Peyer's patch (tissue), 4 donors: ENCODE results near the gene MED6. TPM values are rescaled to one million over a fixed set of nuclear protein-coding genes. Genes with fewer than 3 reads are reported as not detected.

ENCODE experiments used
- DNase-seq, 3 donors: peaks; one replicate each; pipeline ENCODE4 v3.0.0-alpha.2; 2017 to 2019
- H3K27ac ChIP-seq, 4 donors: fragments of 200-600 bp; sonication (generic); one replicate each; pipeline ENCODE4 v1.5.1; 2016 to 2019
- H3K27me3 ChIP-seq, 2 donors: fragments of 200-600 bp; sonication (generic); one replicate each; pipeline ENCODE4 v1.5.1; 2019
- H3K36me3 ChIP-seq, 3 donors: fragments of 200-600 bp; sonication (generic); one replicate each; pipeline ENCODE4 v1.5.1; 2016 to 2019
- H3K4me1 ChIP-seq, 4 donors: fragments of 200-600 bp; sonication (generic); one replicate each; pipeline ENCODE4 v1.5.1; 2016 to 2019
- H3K4me3 ChIP-seq, 4 donors: fragments of 200-600 bp; sonication (generic); 1 replicate in 3 of 4; 2 replicates in 1 of 4; pipeline ENCODE4 v1.5.1; 2016 to 2019; ENCODE audit warnings: mild to moderate bottlenecking in 1 of 4
- H3K9me3 ChIP-seq, 4 donors: fragments of 200-600 bp; sonication (generic); one replicate each; pipeline ENCODE4 v1.5.1; 2016 to 2019; ENCODE audit warnings: mild to moderate bottlenecking in 1 of 4
- CTCF ChIP-seq, 6 experiments: fragments of 450-650 bp in 4 of 6; fragments of 200-600 bp in 2 of 6; sonication (generic) in 1 of 6; IDR thresholded peaks; one replicate each; pipeline ENCODE4 v1.5.1; 2017 to 2019; ENCODE audit warnings: antibody characterized with exemption in 6 of 6, mild to moderate bottlenecking in 3 of 6, moderate library complexity in 1 of 6
- POLR2A ChIP-seq, 2 donors: fragments of 450-650 bp; IDR thresholded peaks; one replicate each; pipeline ENCODE4 v1.5.1; 2017; ENCODE audit warnings: antibody characterized with exemption in 2 of 2, mild to moderate bottlenecking in 2 of 2, moderate library complexity in 2 of 2
- small RNA-seq, 2 donors: library from RNA; depleted of rRNA; stranded (forward); fragments of <200 nt; gene quantifications; one replicate each; pipeline ENCODE3, GENCODE V24; 2016
- total RNA-seq, 4 donors: library from RNA; depleted of rRNA; stranded (reverse); fragments of >200 nt; gene quantifications; one replicate each; pipeline ENCODE4 v1.1.0, GENCODE V29; 2016

MED6 gene
- total RNA-seq, 4 donors from 2014 or later: 26.0 to 42.1 (median 28.1) TPM

GRCh38 chr14:70538087-70538486 lies 62.4 kb downstream of the MED6 start:
- no peak for TF ChIP-seq CTCF (IDR thresholded peaks at IDR 0.05)
- TF ChIP-seq POLR2A (IDR thresholded peaks at IDR 0.05): no peak
- no peaks in the 10 kb centered on the region for H3K9me3 ChIP-seq
- no peak overlapping the region for H3K27ac ChIP-seq
- peaks cover 0 to 2% (median 0%) of the 10 kb centered on the region in 3 donors for H3K36me3 ChIP-seq
- DNase-seq: no peak
- H3K27me3 ChIP-seq: no peaks in the 10 kb centered on the region
- H3K4me3 ChIP-seq: no peak overlapping the region
- H3K4me1 ChIP-seq: no peaks in the 10 kb centered on the region

- no peak for TF ChIP-seq CTCF (IDR thresholded peaks at IDR 0.05)
- no peak for TF ChIP-seq POLR2A (IDR thresholded peaks at IDR 0.05)
- H3K9me3 ChIP-seq: no peaks in the 10 kb centered on the region
- DNase-seq: no peak
- no peaks in the 10 kb centered on the region for H3K27me3 ChIP-seq
- peaks cover 0 to 4% (median 0%) of the 10 kb centered on the region in 3 donors for H3K36me3 ChIP-seq
- no peak overlapping the region for H3K4me3 ChIP-seq
- no peaks in the 10 kb centered on the region for H3K4me1 ChIP-seq
- H3K27ac ChIP-seq: no peak overlapping the region
Measured at GRCh38 chr14:70536830-70537229, 63.6 kb downstream of the MED6 start.

GRCh38 chr14:70534904-70535303 lies 65.6 kb downstream of the MED6 start, which contains the start of gene ADAM20:
Gene ADAM20 (minus strand): TSS chr14:70535004. CDS start chr14:70524757, 10,247 bp downstream.
- TF ChIP-seq POLR2A (IDR thresholded peaks at IDR 0.05) (no peak), CTCF (IDR thresholded peaks at IDR 0.05) (no peak)
- H3K9me3 ChIP-seq: no peaks in the 10 kb centered on the region
- H3K4me1 ChIP-seq: no peaks in the 10 kb centered on the region
- no peak within 1 kb of the TSS for H3K27ac ChIP-seq
- H3K36me3 ChIP-seq: peaks cover 0 to 4% (median 0%) of the 10 kb centered on the region in 3 donors
- H3K4me3 ChIP-seq: no peak within 1 kb of the TSS
- H3K27me3 ChIP-seq: no peaks in the 10 kb centered on the region
- no peak for DNase-seq

Small RNAs within 50 kb of the gene (small RNA-seq; reads per million reads assigned to genes)
- gene RN7SL77P: 0 reads per million in 2 donors

Other genes starting within 250 kb of the MED6 start
- gene COX16, start 241.0 kb downstream of the MED6 start, total RNA-seq: 10 to 100 TPM; 15.4 to 48.7 (median 25.9) TPM
- gene SYNJ2BP, start 183.6 kb downstream of the MED6 start, total RNA-seq: 10 to 100 TPM; 34.4 to 40.2 (median 38.9) TPM
- not detected for gene ADAM21, start 148.5 kb downstream of the MED6 start, total RNA-seq
- 1 to 10 TPM in 2 of 4 donors, under 1 TPM in 2; 0.53 to 3.2 (median 1.4) TPM for gene ADAM20, start 65.7 kb downstream of the MED6 start, total RNA-seq
- gene TTC9, start 41.3 kb upstream of the MED6 start, total RNA-seq: under 1 TPM; 0.35 to 0.83 (median 0.46) TPM
- 10 to 100 TPM in 3 of 4 donors, 1 to 10 TPM in 1; 8.6 to 14.0 (median 12.0) TPM for gene MAP3K9, start 208.9 kb upstream of the MED6 start, total RNA-seq